Glomerular visceral epithelial cell (primary cell): ENCODE data around the gene KCNIP1.

Experiments used
- DNase-seq: peaks from one replicate; pipeline ENCODE4 v3.0.0-alpha.2; 2016; ENCODE audit errors: extremely low spot score

The KCNIP1 gene

GRCh38 chr5:170483701-170484458 is 19.9 kb upstream of the KCNIP1 start:
- DNase-seq = peak; percentile 88

GRCh38 chr5:170484459-170484831 is 19.4 kb upstream of the KCNIP1 start:
- DNase-seq = no peak

- no peak for DNase-seq
Observed at GRCh38 chr5:170484847-170485615, 18.8 kb upstream of the KCNIP1 start.

- no peak for DNase-seq
Observed at GRCh38 chr5:170485616-170485911, 18.3 kb upstream of the KCNIP1 start.

GRCh38 chr5:170486371-170486770 is 17.4 kb upstream of the KCNIP1 start:
- DNase-seq = no peak

- no peak for DNase-seq
Observed at GRCh38 chr5:170488570-170488969, 15.2 kb upstream of the KCNIP1 start.

GRCh38 chr5:170489199-170489598 is 14.6 kb upstream of the KCNIP1 start:
- DNase-seq = no peak

GRCh38 chr5:170490381-170490780 is 13.4 kb upstream of the KCNIP1 start:
- DNase-seq = no peak

GRCh38 chr5:170491479-170491878 is 12.3 kb upstream of the KCNIP1 start:
- DNase-seq = peak; percentile 95

- DNase-seq = peak; percentile 89
Observed at GRCh38 chr5:170493028-170493820, 10.6 kb upstream of the KCNIP1 start.

GRCh38 chr5:170494041-170494440 is 9.8 kb upstream of the KCNIP1 start:
- no peak for DNase-seq

- DNase-seq = peak; percentile 75
Observed at GRCh38 chr5:170495825-170496661, 7.8 kb upstream of the KCNIP1 start.

GRCh38 chr5:170496662-170497028 is 7.2 kb upstream of the KCNIP1 start:
- DNase-seq = no peak

GRCh38 chr5:170497311-170498038 is 6.3 kb upstream of the KCNIP1 start:
- DNase-seq = peak; percentile 61

GRCh38 chr5:170498811-170499351 is 4.9 kb upstream of the KCNIP1 start:
- no peak for DNase-seq

- DNase-seq = no peak
Observed at GRCh38 chr5:170499621-170500020, 4.2 kb upstream of the KCNIP1 start.

- DNase-seq = no peak
Observed at GRCh38 chr5:170501361-170501760, 2.5 kb upstream of the KCNIP1 start.

GRCh38 chr5:170501931-170502330 is 1.9 kb upstream of the KCNIP1 start:
- no peak for DNase-seq

- peak; percentile 33 for DNase-seq
Observed at GRCh38 chr5:170504616-170505266, 921 bp downstream of the KCNIP1 start.

GRCh38 chr5:170508036-170508435 is 4.2 kb downstream of the KCNIP1 start:
- peak; percentile 76 for DNase-seq
